ENCODE measurements around the gene RAB11FIP3. TPM values are rescaled to one million over a fixed set of nuclear protein-coding genes. Genes with fewer than 3 reads are reported as not detected.
A peak's percentile ranks its signal among the peaks of the same experiment; 100 is the strongest.

Gene RAB11FIP3
- total RNA-seq, 1 donor from 2014 or later, result 60.2 TPM

DNA sequence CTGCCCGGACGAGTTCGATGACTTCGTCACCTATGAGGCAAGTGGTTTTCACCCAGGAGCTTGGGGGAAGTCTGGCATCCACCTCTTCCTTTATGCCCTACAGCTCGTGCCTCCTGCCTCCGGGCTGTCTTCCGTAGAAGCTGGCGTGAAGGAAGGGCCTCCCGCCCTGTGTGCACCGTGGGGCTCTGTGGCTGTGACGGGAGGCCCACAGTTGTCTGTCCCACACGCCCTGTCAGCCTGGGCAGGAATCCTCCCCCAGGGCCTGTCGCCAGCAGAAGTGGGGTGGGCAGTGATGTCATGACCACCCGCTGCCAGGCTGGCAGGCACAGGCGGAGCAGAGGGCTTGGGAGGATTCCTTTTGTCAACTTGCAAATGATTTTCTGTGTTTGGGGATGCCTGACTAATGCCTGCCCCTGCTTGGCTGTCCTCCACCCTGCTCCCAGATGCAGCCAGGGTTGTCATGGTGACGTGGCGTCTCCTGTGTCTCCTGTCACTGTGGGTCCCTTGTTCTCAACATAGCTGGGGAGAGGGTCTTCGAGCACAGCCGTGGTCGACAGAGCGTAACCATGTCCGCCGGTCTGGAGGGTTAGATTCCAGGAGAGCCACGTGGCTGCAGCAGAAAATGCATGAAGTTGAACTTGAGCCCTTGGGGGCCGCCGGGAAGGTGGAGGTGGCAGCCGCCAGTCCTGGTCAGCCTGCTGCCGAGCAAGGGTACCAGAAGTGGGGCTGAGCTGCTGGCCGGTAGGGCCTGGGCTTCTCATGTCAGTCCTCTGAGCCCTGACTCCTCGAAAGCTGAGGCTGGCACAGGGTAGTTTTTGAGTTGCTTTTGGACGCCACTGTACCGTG, 46.1 kb downstream of the RAB11FIP3 start:
- H3K27ac Mint-ChIP-seq (ENCODE audit: unreplicated experiment), result peak overlapping the region; percentile 88
- no peak overlapping the region for H3K4me3 Mint-ChIP-seq (ENCODE audit: unreplicated experiment)
- TF ChIP-seq, protein P1, sequence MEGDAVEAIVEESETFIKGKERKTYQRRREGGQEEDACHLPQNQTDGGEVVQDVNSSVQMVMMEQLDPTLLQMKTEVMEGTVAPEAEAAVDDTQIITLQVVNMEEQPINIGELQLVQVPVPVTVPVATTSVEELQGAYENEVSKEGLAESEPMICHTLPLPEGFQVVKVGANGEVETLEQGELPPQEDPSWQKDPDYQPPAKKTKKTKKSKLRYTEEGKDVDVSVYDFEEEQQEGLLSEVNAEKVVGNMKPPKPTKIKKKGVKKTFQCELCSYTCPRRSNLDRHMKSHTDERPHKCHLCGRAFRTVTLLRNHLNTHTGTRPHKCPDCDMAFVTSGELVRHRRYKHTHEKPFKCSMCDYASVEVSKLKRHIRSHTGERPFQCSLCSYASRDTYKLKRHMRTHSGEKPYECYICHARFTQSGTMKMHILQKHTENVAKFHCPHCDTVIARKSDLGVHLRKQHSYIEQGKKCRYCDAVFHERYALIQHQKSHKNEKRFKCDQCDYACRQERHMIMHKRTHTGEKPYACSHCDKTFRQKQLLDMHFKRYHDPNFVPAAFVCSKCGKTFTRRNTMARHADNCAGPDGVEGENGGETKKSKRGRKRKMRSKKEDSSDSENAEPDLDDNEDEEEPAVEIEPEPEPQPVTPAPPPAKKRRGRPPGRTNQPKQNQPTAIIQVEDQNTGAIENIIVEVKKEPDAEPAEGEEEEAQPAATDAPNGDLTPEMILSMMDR (IDR thresholded peaks at IDR 0.05), result no peak
- no peaks in the 10 kb centered on the region for H3K9me3 Mint-ChIP-seq (ENCODE audit: unreplicated experiment)
- DNase-seq (ENCODE audit: extremely low spot score, unreplicated experiment), result no peak
- H3K27me3 Mint-ChIP-seq (ENCODE audit: unreplicated experiment), result no peaks in the 10 kb centered on the region
- peaks cover 40% of the 10 kb centered on the region for H3K4me1 Mint-ChIP-seq (ENCODE audit: unreplicated experiment)
- H3K36me3 Mint-ChIP-seq (ENCODE audit: unreplicated experiment), result peaks cover 19% of the 10 kb centered on the region

- H3K36me3 Mint-ChIP-seq (ENCODE audit: unreplicated experiment), result peaks cover 19% of the 10 kb centered on the region
- no peak for DNase-seq (ENCODE audit: extremely low spot score, unreplicated experiment)
- H3K27me3 Mint-ChIP-seq (ENCODE audit: unreplicated experiment), result no peaks in the 10 kb centered on the region
- TF ChIP-seq, protein P1 (IDR thresholded peaks at IDR 0.05), result no peak
- peaks cover 36% of the 10 kb centered on the region for H3K4me1 Mint-ChIP-seq (ENCODE audit: unreplicated experiment)
- H3K9me3 Mint-ChIP-seq (ENCODE audit: unreplicated experiment), result no peaks in the 10 kb centered on the region
- no peak overlapping the region for H3K27ac Mint-ChIP-seq (ENCODE audit: unreplicated experiment)
- no peak overlapping the region for H3K4me3 Mint-ChIP-seq (ENCODE audit: unreplicated experiment)
Measured at GRCh38 chr16:472199-472504, 46.7 kb downstream of the RAB11FIP3 start.

DNA sequence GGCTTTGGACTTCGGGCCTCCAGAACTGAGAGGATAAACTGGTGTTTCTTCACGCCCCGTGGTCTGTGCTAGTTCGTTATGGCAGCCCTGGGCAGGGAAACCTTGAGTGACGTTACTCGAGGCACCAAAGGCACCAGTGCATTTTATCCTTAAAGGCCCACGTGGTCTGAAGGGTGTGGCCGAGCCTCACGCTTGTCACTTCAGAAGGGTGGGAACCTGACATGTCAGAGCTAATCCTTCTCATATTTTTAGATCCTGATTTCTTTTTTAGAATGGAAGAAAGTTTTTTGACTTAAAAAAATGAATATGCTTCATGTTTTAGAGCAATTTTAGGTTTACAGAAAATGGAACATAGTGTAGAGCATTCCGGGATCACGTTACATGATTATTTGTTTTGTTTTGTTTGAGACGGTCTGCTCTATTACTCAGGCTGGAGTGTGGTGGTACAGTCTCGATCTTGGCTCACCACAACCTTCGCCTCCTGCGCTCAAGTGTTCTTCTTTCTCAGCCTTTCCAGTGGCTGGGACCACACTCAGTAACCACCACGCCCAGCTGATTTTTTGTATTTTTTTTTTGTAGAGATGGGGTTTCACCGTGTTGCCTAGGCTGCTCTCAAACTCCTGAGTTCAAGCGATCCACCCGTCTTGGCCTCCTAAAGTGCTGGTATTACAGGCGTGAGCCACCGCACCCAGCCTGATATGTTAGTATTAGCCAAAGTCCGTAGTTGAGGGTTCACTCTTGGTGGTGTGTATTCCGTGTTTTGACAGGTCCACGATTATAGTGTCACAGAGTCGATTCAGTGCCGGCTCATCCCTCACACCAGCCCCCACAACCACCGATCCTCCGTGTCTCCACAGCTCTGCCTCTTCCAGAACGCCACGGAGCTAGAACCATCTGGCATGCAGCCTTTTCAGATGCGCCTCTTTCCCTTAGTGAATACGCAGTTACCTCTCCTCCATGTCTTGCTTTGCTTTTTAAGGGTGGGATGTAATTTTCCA, 47.9 kb downstream of the RAB11FIP3 start:
- TF ChIP-seq, protein P1 (IDR thresholded peaks at IDR 0.05), result no peak
- no peaks in the 10 kb centered on the region for H3K9me3 Mint-ChIP-seq (ENCODE audit: unreplicated experiment)
- H3K27me3 Mint-ChIP-seq (ENCODE audit: unreplicated experiment), result no peaks in the 10 kb centered on the region
- DNase-seq (ENCODE audit: extremely low spot score, unreplicated experiment), result no peak
- H3K4me1 Mint-ChIP-seq (ENCODE audit: unreplicated experiment), result peaks cover 35% of the 10 kb centered on the region
- H3K4me3 Mint-ChIP-seq (ENCODE audit: unreplicated experiment), result no peak overlapping the region
- H3K36me3 Mint-ChIP-seq (ENCODE audit: unreplicated experiment), result peaks cover 19% of the 10 kb centered on the region
- H3K27ac Mint-ChIP-seq (ENCODE audit: unreplicated experiment), result peak overlapping the region; percentile 68

DNA sequence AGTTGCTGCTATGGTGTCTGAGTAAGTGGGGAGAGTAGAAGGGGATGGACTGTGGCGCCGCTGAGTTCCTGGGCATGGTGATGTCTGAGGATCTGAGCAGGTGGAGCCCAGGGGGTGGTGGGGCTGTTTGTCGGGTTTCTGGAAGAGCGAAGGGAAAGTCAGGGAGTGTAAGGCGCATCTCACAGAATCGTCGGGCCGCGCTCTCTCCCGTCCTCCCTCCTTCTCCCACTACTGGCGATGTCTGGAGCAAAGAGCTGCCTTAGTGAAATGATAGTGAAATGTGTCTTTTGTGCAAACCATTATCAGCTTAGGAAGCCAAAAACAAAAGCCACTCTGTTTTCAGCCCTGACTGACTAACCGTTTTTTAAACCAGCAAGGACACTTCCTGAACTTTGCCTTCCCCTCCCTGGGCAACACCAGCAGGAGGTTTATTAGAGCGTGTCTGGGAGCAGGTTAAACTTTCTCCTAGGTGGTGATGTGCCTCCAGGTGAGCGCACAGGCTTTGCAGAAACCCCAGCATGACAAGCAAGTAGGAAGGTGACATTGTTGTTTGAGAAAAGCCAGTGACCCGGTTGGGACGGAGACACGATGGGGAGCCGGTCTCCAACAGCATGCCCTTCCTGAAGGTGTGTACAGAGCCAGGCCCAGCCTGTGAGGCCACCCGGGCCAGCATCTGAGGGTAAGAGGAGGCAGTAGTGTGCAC, 49.1 kb downstream of the RAB11FIP3 start:
- no peaks in the 10 kb centered on the region for H3K27me3 Mint-ChIP-seq (ENCODE audit: unreplicated experiment)
- no peak overlapping the region for H3K27ac Mint-ChIP-seq (ENCODE audit: unreplicated experiment)
- DNase-seq (ENCODE audit: extremely low spot score, unreplicated experiment), result no peak
- no peak overlapping the region for H3K4me3 Mint-ChIP-seq (ENCODE audit: unreplicated experiment)
- peaks cover 19% of the 10 kb centered on the region for H3K36me3 Mint-ChIP-seq (ENCODE audit: unreplicated experiment)
- no peaks in the 10 kb centered on the region for H3K9me3 Mint-ChIP-seq (ENCODE audit: unreplicated experiment)
- H3K4me1 Mint-ChIP-seq (ENCODE audit: unreplicated experiment), result peaks cover 35% of the 10 kb centered on the region
- TF ChIP-seq, protein P1 (IDR thresholded peaks at IDR 0.05), result no peak
